Heart left ventricle (tissue), 16 donors: ENCODE results near the gene OR2V1. TPM values are rescaled to one million over a fixed set of nuclear protein-coding genes. Genes with fewer than 3 reads are reported as not detected.

Experiments
- ATAC-seq, 4 donors: fragments of 200-7000 bp; cut with Tn5 transposase; one replicate each; pipeline ENCODE4 v1.9.1; 2020 to 2022; ENCODE audit warnings: moderate library complexity in 4 of 4, mild to moderate bottlenecking in 3 of 4, moderate number of reproducible peaks in 1 of 4
- DNase-seq, 5 donors: peaks; one replicate each; pipeline ENCODE4 v3.0.0-alpha.2; 2020
- H3K27ac ChIP-seq, 12 donors: fragments of 200-600 bp; sonication (generic) in 4 of 12; one replicate each; pipeline versions ENCODE4 v1.5.0 to v1.8.0; 2016 to 2022; ENCODE audit warnings: mild to moderate bottlenecking in 2 of 12
- H3K27me3 ChIP-seq, 9 donors: fragments of 200-600 bp; sonication (generic) in 2 of 9; one replicate each; pipeline versions ENCODE4 v1.5.1 to v1.8.0; 2016 to 2022; ENCODE audit warnings: mild to moderate bottlenecking in 3 of 9
- H3K36me3 ChIP-seq, 9 donors: fragments of 200-600 bp; sonication (generic) in 2 of 9; one replicate each; pipeline versions ENCODE4 v1.5.0 to v1.8.0; 2018 to 2022; ENCODE audit warnings: mild to moderate bottlenecking in 2 of 9
- H3K4me1 ChIP-seq, 12 donors: fragments of 200-600 bp; sonication (generic) in 4 of 12; one replicate each; pipeline versions ENCODE4 v1.5.0 to v1.8.0; 2016 to 2022; ENCODE audit warnings: mild to moderate bottlenecking in 3 of 12
- H3K4me3 ChIP-seq, 12 donors: fragments of 200-600 bp; sonication (generic) in 4 of 12; one replicate each; pipeline versions ENCODE4 v1.5.0 to v1.8.0; 2017 to 2022; ENCODE audit warnings: mild to moderate bottlenecking in 9 of 12, moderate library complexity in 4 of 12
- H3K9me3 ChIP-seq, 12 donors: fragments of 200-600 bp; sonication (generic) in 4 of 12; one replicate each; pipeline versions ENCODE4 v1.5.0 to v1.8.0; 2016 to 2022; ENCODE audit warnings: mild to moderate bottlenecking in 1 of 12
- CTCF ChIP-seq, 12 donors: fragments of 200-600 bp; sonication (generic) in 4 of 12; IDR thresholded peaks; one replicate each; pipeline versions ENCODE4 v1.5.0 to v1.8.0; 2018 to 2022; ENCODE audit warnings: antibody characterized with exemption in 12 of 12, mild to moderate bottlenecking in 5 of 12
- POLR2A ChIP-seq, 2 donors: fragments of 450-650 bp; IDR thresholded peaks; one replicate each; pipeline ENCODE4 v1.6.1; 2017; ENCODE audit warnings: antibody characterized with exemption in 2 of 2, mild to moderate bottlenecking in 2 of 2, moderate library complexity in 2 of 2
- WGBS, 4 donors: extraction: QIAGEN DNeasy Blood & Tissue Kit in 2 of 4; methylation state at CpG; one replicate each; pipeline versions ENCODE4 v1.1.5 to v1.1.7; 2013 to 2018; 5-methylcytosine and 5-hydroxymethylcytosine counted together
- intact Hi-C, 10 donors: fragments of 100-400 bp; cut with DNase I; formaldehyde crosslinking; loops; one replicate each; pipeline versions ENCODE4 v1.11.1 to v1.14.2; 2022
- polyA plus RNA-seq, 2 donors: library from polyadenylated mRNA; stranded (reverse); fragments of 200-250 nt; gene quantifications; one replicate each; pipeline ENCODE4 v1.2.3, GENCODE V29; 2013
- total RNA-seq, 9 donors: library from RNA; depleted of rRNA in 2 of 9; stranded (reverse); fragments of >200 nt in 2 of 9; fragmentation: NEBNext Ultra II Directional in 3 of 9; extraction: Animal tissue kit (Norgen Biotek cat#: 25700) in 3 of 9; gene quantifications; one replicate each; pipeline versions ENCODE4 v1.1.0 to v1.2.4, GENCODE V29; 2016 to 2023
- donor health status: ischemic (EF 13 %, LVEDD 7.1; RV severe dilation, severe dysfunction).
- donor health status: healthy with polysubstance abuse.
- donor health status: DM: no; HTN: yes; CAD: no.
- donor health status: DM: no; HTN: no; CAD: no.
- donor health status: ischemic (EF 25% LVEDD 6.9; RV normal size, moderate dysfunction).
- donor health status: ischemic (EF 25% LVEDD 5.7; RV mildly dilated, moderate dysfunction).
- donor health status: healthy.
- donor health status: DM: yes; HTN: yes; CAD: no.
- donor health status: ischemic (EF 35%, LVEDD 5.7; RV mildly dilated, moderate dysfunction).
- donor health status: nonischemic (EF 11% LVEDD 7.7; RV severe dilation, severe dysfunction).
- donor health status: DM: yes; HTN: yes; CAD: no.
- donor health status: PGD.
- donor health status: ischemic (EF 29% LVEDD 5.4; RV normal size, mild dysfunction).
- donor health status: nonischemic (EF 23%, LVEDD 6.1; RV moderate dilation, normal function).

The OR2V1 gene
- total and polyA plus RNA-seq, 11 donors = not detected

GRCh38 chr5:181140766-181141165 is 9.8 kb upstream of the OR2V1 start:
- H3K27ac ChIP-seq = no peak overlapping the region
- H3K27me3 ChIP-seq = peaks cover 0 to 27% (median 0%) of the 10 kb centered on the region in 9 donors
- H3K4me3 ChIP-seq = no peak overlapping the region
- H3K4me1 ChIP-seq = no peaks in the 10 kb centered on the region
- TF ChIP-seq POLR2A (IDR thresholded peaks at IDR 0.05) (no peak), CTCF (IDR thresholded peaks at IDR 0.05) (no peak)
- ATAC-seq (no peak), DNase-seq (no peak)
- 66 to 75% (median 73%) methylated on average over 3 of the region's 3 CpGs for WGBS, 4 donors
- no peaks in the 10 kb centered on the region for H3K36me3 ChIP-seq
- peaks cover 0 to 17% (median 2%) of the 10 kb centered on the region in 12 donors for H3K9me3 ChIP-seq
- intact Hi-C loops = no loop called here

- intact Hi-C loops = no loop called here
- H3K36me3 ChIP-seq = no peaks in the 10 kb centered on the region
- no peak for DNase-seq
- peaks cover 0 to 21% (median 0%) of the 10 kb centered on the region in 9 donors for H3K27me3 ChIP-seq
- TF ChIP-seq POLR2A (IDR thresholded peaks at IDR 0.05) = no peak
- no peak for TF ChIP-seq CTCF (IDR thresholded peaks at IDR 0.05)
- H3K4me3 ChIP-seq = no peak overlapping the region
- peaks cover 0 to 8% (median 0%) of the 10 kb centered on the region in 12 donors for H3K4me1 ChIP-seq
- no peak for ATAC-seq
- no peak overlapping the region for H3K27ac ChIP-seq
- WGBS, 4 donors = 41 to 74% (median 64%) methylated on average over 5 of the region's 5 CpGs
- peaks cover 0 to 22% (median 2%) of the 10 kb centered on the region in 12 donors for H3K9me3 ChIP-seq
These were observed 7.3 kb upstream of the OR2V1 start for GRCh38 chr5:181138258-181138657.

- H3K9me3 ChIP-seq = peaks cover 0 to 22% (median 2%) of the 10 kb centered on the region in 12 donors
- TF ChIP-seq POLR2A (IDR thresholded peaks at IDR 0.05) = no peak
- no peak for TF ChIP-seq CTCF (IDR thresholded peaks at IDR 0.05)
These were observed 5.5 kb upstream of the OR2V1 start for GRCh38 chr5:181136361-181136955.

GRCh38 chr5:181134259-181134658 is 3.3 kb upstream of the OR2V1 start:
- Histone ChIP-seq H3K27me3 (peaks cover 0 to 15% (median 1%) of the 10 kb centered on the region in 9 donors), H3K27ac (no peak overlapping the region), H3K4me1 (peaks cover 0 to 8% (median 0%) of the 10 kb centered on the region in 12 donors), H3K9me3 (peaks cover 0 to 22% (median 2%) of the 10 kb centered on the region in 12 donors), H3K36me3 (no peaks in the 10 kb centered on the region), H3K4me3 (no peak overlapping the region)
- TF ChIP-seq CTCF (IDR thresholded peaks at IDR 0.05) (no peak), POLR2A (IDR thresholded peaks at IDR 0.05) (no peak)
- ATAC-seq (no peak), DNase-seq (no peak)
- intact Hi-C loops = no loop called here
- 83 to 89% (median 87%) methylated on average over 6 of the region's 6 CpGs for WGBS, 4 donors

More at GRCh38 chr5:181136361-181136955, 5.5 kb upstream of the OR2V1 start:
- no peak for ATAC-seq
- WGBS, 4 donors = 83 to 88% (median 85%) methylated on average over 4 of the region's 4 CpGs
- intact Hi-C loops = no loop called here
- Histone ChIP-seq H3K27me3 (peaks cover 0 to 7% (median 0%) of the 10 kb centered on the region in 9 donors), H3K36me3 (no peaks in the 10 kb centered on the region), H3K27ac (no peak overlapping the region), H3K4me1 (peaks cover 0 to 8% (median 0%) of the 10 kb centered on the region in 12 donors), H3K4me3 (no peak overlapping the region)
- DNase-seq = no peak
